K562 (cell line): Measurements from ENCODE around the gene PRKCQ. TPM values are rescaled to one million over a fixed set of nuclear protein-coding genes. Genes with fewer than 3 reads are reported as not detected.

Experiments used
- CC2D1A ChIP-seq: fragments of 450-650 bp; IDR thresholded peaks from 2 replicates; pipeline ENCODE4 v1.6.1; 2017; ENCODE audit warnings: mild to moderate bottlenecking
- CTCF ChIP-seq, 3 experiments: IDR thresholded peaks in 2 of 3; conservative IDR thresholded peaks in 1 of 3; 2 replicates each; pipeline ENCODE4 v1.5.1; 2011 to 2012; ENCODE audit warnings: low read length in 3 of 3, mild to moderate bottlenecking in 3 of 3, control low read depth in 2 of 3, improper control_type of control experiment in 1 of 3, inconsistent platforms in 1 of 3, low read depth in 1 of 3, mixed read lengths in 1 of 3, moderate library complexity in 1 of 3; ENCODE audit not compliant: insufficient read depth in 2 of 3
- FOXJ3 ChIP-seq: sonication (generic); formaldehyde crosslinking; IDR thresholded peaks from 2 replicates; pipeline ENCODE4 v1.4.0; 2020; ENCODE audit warnings: mild to moderate bottlenecking, missing genetic modification reagents
- KLF16 ChIP-seq: IDR thresholded peaks from 2 replicates; pipeline ENCODE4 v1.6.1; 2016; ENCODE audit warnings: antibody characterized with exemption
- MITF ChIP-seq: IDR thresholded peaks from 2 replicates; pipeline ENCODE4 v1.6.1; 2014; ENCODE audit warnings: antibody characterized with exemption
- NKRF ChIP-seq: fragments of 450-650 bp; IDR thresholded peaks from 2 replicates; pipeline ENCODE4 v1.6.1; 2016; ENCODE audit warnings: borderline replicate concordance
- RB1 ChIP-seq: fragments of 450-650 bp; IDR thresholded peaks from 2 replicates; pipeline ENCODE4 v1.6.1; 2017; ENCODE audit warnings: low read depth, mild to moderate bottlenecking
- RFX1 ChIP-seq: fragments of 450-650 bp; IDR thresholded peaks from 2 replicates; pipeline ENCODE4 v1.6.1; 2016; ENCODE audit warnings: mild to moderate bottlenecking, moderate library complexity
- STAG1 ChIP-seq: sonication (generic); formaldehyde crosslinking; IDR thresholded peaks from 2 replicates; pipeline ENCODE4 v1.5.0; 2020; ENCODE audit warnings: missing genetic modification reagents, borderline replicate concordance
- WHSC1 ChIP-seq: IDR thresholded peaks from one replicate; pipeline ENCODE4 v1.6.1; 2012; ENCODE audit warnings: low read length, control low read depth, inconsistent platforms
- ZNF124 ChIP-seq: sonication (generic); formaldehyde crosslinking; IDR thresholded peaks from 2 replicates; pipeline ENCODE4 v1.8.1; 2022; ENCODE audit warnings: missing genetic modification reagents
- ZNF280A ChIP-seq: fragments of 450-650 bp; IDR thresholded peaks from 2 replicates; pipeline ENCODE4 v1.6.1; 2018; ENCODE audit warnings: mild to moderate bottlenecking, low read depth; ENCODE audit not compliant: partially characterized antibody
- polyA plus RNA-seq, 8 experiments: library from polyadenylated mRNA; depleted of rRNA in 4 of 8; stranded (reverse) in 5 of 8; unstranded in 3 of 8; fragments of >200 nt; fragmentation: Nextera tagmentation in 2 of 8; fragmentation: Illumina TruSeq in 1 of 8; extraction: Ambion mirVana in 2 of 8; extraction: Trizol in 1 of 8; gene quantifications; 2 replicates each; pipeline versions ENCODE4 v1.2.1 to v1.2.3, GENCODE V29; 2011 to 2014; ENCODE audit warnings: inconsistent platforms in 1 of 8, missing spikeins in 1 of 8
- total RNA-seq, 7 experiments: library from RNA; depleted of rRNA in 6 of 7; stranded (reverse); fragments of >200 nt in 6 of 7; fragmentation: Illumina TruSeq in 2 of 7; extraction: Trizol in 2 of 7; gene quantifications; 2 replicates each; pipeline versions ENCODE4 v1.2.1 to v1.2.3, GENCODE V29; 2011 to 2021; ENCODE audit warnings: low replicate concordance in 1 of 7

PRKCQ gene
- total and polyA plus RNA-seq, 9 of the 15 experiments (the other 6 are each of a cell fraction or from before 2014, with no cell fraction given): 4.4 to 23.3 (median 14.6) TPM

GRCh38 chr10:6416892-6417512 lies 163.1 kb downstream of the PRKCQ start (continued):
- no peak for TF ChIP-seq NKRF
- TF ChIP-seq RFX1: peak; percentile 88
- no peak for TF ChIP-seq ZNF280A
- no peak for TF ChIP-seq WHSC1
- peak; percentile 54 to 91 (median 67); a peak in 5 of 6 replicates for TF ChIP-seq CTCF (IDR thresholded peaks at IDR 0.05 in 2 of 3, conservative IDR thresholded peaks at IDR 0.05 in 1 of 3; ENCODE audit: insufficient read depth in 2 of 3, low read depth in 1 of 3, low read length in 3 of 3)
- TF ChIP-seq KLF16: 0 out of 2 replicates have a peak, but pooled peaks have one; percentile 13
- TF ChIP-seq FOXJ3 (CRISPR knock-in tag): 0 out of 2 replicates have a peak, but pooled peaks have one; percentile 16
- TF ChIP-seq RB1: peak; percentile 24; the same call in 1 of the 2 replicates
- no peak for TF ChIP-seq ZNF124
- TF ChIP-seq STAG1 (CRISPR knock-in tag): peak; percentile 53; the same call in 1 of the 2 replicates
- TF ChIP-seq CC2D1A: 0 out of 2 replicates have a peak, but pooled peaks have one; percentile 40
- no peak for TF ChIP-seq MITF
- TF ChIP-seq, all 486 proteins: peak for 13
